Prostate gland (tissue), 2 donors: ENCODE data around the gene COPG1. TPM values are rescaled to one million over a fixed set of nuclear protein-coding genes. Genes with fewer than 3 reads are reported as not detected.
"Not testable (repeated sequence)": the region's sequence is repeated elsewhere in the genome, so short reads cannot be mapped to it uniquely, and the experiment has no call there.

Experiments used
- DNase-seq: peaks from one replicate; pipeline ENCODE4 v3.0.0-alpha.2; 2019; ENCODE audit warnings: low spot score
- H3K27ac ChIP-seq, 2 donors: fragments of 200-600 bp; sonication (generic); 2 replicates each; pipeline ENCODE4 v1.5.1; 2017 to 2019
- H3K27me3 ChIP-seq: fragments of 200-600 bp; sonication (generic); replicated peaks from 2 replicates; pipeline ENCODE4 v1.5.1; 2019; ENCODE audit not compliant: insufficient read depth
- H3K36me3 ChIP-seq, 2 donors: fragments of 200-600 bp; sonication (generic); 1 replicate in 1 of 2; 2 replicates in 1 of 2; pipeline versions ENCODE4 v1.5.1 to v1.8.1; 2017 to 2019
- H3K4me1 ChIP-seq: fragments of 200-600 bp; sonication (generic); replicated peaks from 2 replicates; pipeline ENCODE4 v1.5.1; 2019
- H3K4me3 ChIP-seq, 2 donors: fragments of 200-600 bp; sonication (generic); 2 replicates each; pipeline ENCODE4 v1.5.1; 2017 to 2019
- H3K9me3 ChIP-seq: fragments of 200-600 bp; sonication (generic); 2 replicates; pipeline ENCODE4 v1.5.1; 2017
- POLR2A ChIP-seq: fragments of 450-650 bp; IDR thresholded peaks from one replicate; pipeline ENCODE4 v1.6.1; 2016; ENCODE audit warnings: antibody characterized with exemption, mild to moderate bottlenecking
- POLR2AphosphoS5 ChIP-seq: sonication (generic); formaldehyde crosslinking; IDR thresholded peaks from one replicate; pipeline ENCODE4 v1.6.1; 2017; ENCODE audit warnings: antibody characterized with exemption
- WGBS: methylation state at CpG from one replicate; pipeline ENCODE4 v1.1.5; 2018; 5-methylcytosine and 5-hydroxymethylcytosine counted together
- intact Hi-C: fragments of 100-400 bp; cut with DNase I; formaldehyde crosslinking; loops from one replicate; pipeline ENCODE4 v1.14.2; 2022
- total RNA-seq, 2 donors: library from RNA; depleted of rRNA; stranded (reverse); fragments of >200 nt; gene quantifications; one replicate each; pipeline ENCODE4 v1.1.0, GENCODE V29; 2016
- TF ChIP-seq, protein P1 (sequence below), 4 experiments: fragments of 200-600 bp in 2 of 4; fragments of 450-650 bp in 2 of 4; sonication (generic) in 2 of 4; IDR thresholded peaks; 1 replicate in 3 of 4; 2 replicates in 1 of 4; pipeline ENCODE4 v1.5.1; 2016 to 2019; ENCODE audit warnings: antibody characterized with exemption in 4 of 4, mild to moderate bottlenecking in 2 of 4, moderate library complexity in 2 of 4

Gene COPG1
- total RNA-seq, 2 donors from 2014 or later, result 143 to 220 TPM

DNA sequence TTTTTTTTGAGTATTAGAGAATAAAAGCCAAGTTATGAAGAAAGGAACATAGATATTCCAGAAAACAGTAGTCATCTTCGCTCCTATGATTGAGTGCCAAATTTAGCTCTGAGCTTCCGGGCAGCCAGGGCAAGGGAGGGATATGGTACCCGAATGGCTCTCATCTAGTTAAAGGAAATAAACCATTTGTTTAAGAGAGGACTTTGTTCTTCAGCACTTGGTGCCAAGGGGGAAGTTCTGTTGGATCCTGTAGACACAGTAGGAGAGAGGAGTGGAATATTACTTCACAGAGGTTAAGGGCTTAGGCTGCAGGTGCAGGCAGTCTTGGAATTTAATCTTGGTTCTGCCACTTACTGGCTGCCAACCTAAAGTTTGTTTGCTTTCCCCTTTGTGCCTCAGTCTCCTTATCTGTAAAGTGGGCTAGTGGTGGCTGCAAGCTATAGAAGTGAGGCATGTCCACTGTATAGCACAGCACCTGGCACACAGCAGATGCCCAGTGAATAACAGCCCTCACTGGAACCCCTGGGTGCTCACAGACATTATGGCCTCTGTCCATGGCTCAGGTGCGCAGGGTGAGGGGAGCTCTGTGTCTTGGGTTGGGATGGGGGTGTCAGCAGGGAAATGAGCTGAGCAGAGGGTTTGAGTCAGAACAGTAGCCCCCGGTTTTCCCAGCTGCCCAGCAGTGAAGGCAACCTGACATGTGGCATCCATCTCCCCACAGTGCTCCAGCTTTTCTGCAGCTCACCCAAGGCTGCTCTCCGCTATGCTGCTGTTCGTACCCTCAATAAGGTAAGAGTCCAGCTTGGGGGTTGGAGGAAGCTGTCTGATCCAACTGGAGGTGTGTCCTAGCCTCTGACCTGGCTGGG, 10.4 kb downstream of the COPG1 start:
- 89% methylated on average over 7 of the region's 7 CpGs for whole genome bisulfite sequencing
- no peak for DNase-seq
- TF ChIP-seq, protein P1, sequence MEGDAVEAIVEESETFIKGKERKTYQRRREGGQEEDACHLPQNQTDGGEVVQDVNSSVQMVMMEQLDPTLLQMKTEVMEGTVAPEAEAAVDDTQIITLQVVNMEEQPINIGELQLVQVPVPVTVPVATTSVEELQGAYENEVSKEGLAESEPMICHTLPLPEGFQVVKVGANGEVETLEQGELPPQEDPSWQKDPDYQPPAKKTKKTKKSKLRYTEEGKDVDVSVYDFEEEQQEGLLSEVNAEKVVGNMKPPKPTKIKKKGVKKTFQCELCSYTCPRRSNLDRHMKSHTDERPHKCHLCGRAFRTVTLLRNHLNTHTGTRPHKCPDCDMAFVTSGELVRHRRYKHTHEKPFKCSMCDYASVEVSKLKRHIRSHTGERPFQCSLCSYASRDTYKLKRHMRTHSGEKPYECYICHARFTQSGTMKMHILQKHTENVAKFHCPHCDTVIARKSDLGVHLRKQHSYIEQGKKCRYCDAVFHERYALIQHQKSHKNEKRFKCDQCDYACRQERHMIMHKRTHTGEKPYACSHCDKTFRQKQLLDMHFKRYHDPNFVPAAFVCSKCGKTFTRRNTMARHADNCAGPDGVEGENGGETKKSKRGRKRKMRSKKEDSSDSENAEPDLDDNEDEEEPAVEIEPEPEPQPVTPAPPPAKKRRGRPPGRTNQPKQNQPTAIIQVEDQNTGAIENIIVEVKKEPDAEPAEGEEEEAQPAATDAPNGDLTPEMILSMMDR (IDR thresholded peaks at IDR 0.05), result no peak
- TF ChIP-seq POLR2AphosphoS5, result no peak
- no peak for TF ChIP-seq POLR2A
- Histone ChIP-seq H3K27me3 (no peaks in the 10 kb centered on the region), H3K4me3 (no peak overlapping the region), H3K9me3 (no peaks in the 10 kb centered on the region), H3K4me1 (no peaks in the 10 kb centered on the region), H3K36me3 (peaks cover 49 to 66% of the 10 kb centered on the region in 2 donors), H3K27ac (no peak overlapping the region)
- intact Hi-C loops, result no loop called here

- Histone ChIP-seq H3K4me3 (no peak overlapping the region), H3K27ac (no peak overlapping the region), H3K27me3 (no peaks in the 10 kb centered on the region), H3K36me3 (peaks cover 46 to 69% of the 10 kb centered on the region in 2 donors), H3K4me1 (no peaks in the 10 kb centered on the region), H3K9me3 (no peaks in the 10 kb centered on the region)
- intact Hi-C loops, result no loop called here
- 98% methylated on average over 11 of the region's 11 CpGs for WGBS
- no peak for DNase-seq
- TF ChIP-seq, protein P1 (IDR thresholded peaks at IDR 0.05), result no peak
- TF ChIP-seq POLR2AphosphoS5 (no peak), POLR2A (no peak)
Measured at GRCh38 chr3:129260606-129261005, 11.2 kb downstream of the COPG1 start.

DNA sequence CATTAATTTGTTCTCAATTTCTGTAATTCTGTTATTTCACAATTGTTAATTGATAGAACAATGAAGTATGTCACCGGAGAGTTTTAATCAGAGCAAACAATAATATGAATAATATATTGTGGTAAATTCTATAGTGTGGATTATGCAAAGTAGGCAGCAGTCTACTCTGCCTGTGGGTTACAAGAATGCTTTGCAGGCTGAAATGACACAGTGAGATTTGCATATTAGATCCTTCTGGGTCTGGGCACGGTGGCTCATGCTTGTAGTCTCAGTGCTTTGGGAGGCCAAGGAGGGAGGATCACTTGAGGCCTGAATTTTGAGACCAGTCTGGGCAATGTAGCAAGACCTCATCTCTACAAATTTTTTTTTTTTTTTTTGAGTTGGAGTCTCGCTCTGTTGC, 12.5 kb downstream of the COPG1 start:
- no peak for DNase-seq
- Histone ChIP-seq H3K27me3 (no peaks in the 10 kb centered on the region), H3K27ac (no peak overlapping the region), H3K36me3 (peaks cover 42 to 60% of the 10 kb centered on the region in 2 donors), H3K4me3 (no peak overlapping the region), H3K4me1 (no peaks in the 10 kb centered on the region), H3K9me3 (no peaks in the 10 kb centered on the region)
- WGBS, result 98% methylated on average over 3 of the region's 3 CpGs
- intact Hi-C loops, result no loop called here
- TF ChIP-seq POLR2AphosphoS5 (no peak), POLR2A (no peak)
- TF ChIP-seq, protein P1 (IDR thresholded peaks at IDR 0.05), result no peak

- H3K4me3 ChIP-seq, result no peak overlapping the region
- no peaks in the 10 kb centered on the region for H3K9me3 ChIP-seq
- WGBS, result 89% methylated on average over 6 of the region's 6 CpGs
- H3K4me1 ChIP-seq, result no peaks in the 10 kb centered on the region
- TF ChIP-seq, protein P1 (IDR thresholded peaks at IDR 0.05), result no peak
- TF ChIP-seq POLR2AphosphoS5 (no peak), POLR2A (no peak)
- peaks cover 43 to 60% of the 10 kb centered on the region in 2 donors for H3K36me3 ChIP-seq
- no peaks in the 10 kb centered on the region for H3K27me3 ChIP-seq
- H3K27ac ChIP-seq, result no peak overlapping the region
- intact Hi-C loops, result no loop called here
- no peak for DNase-seq
Measured at GRCh38 chr3:129263161-129263910, 13.9 kb downstream of the COPG1 start.

- intact Hi-C loops, H3K9me3 ChIP-seq, DNase-seq, H3K27ac ChIP-seq, H3K27me3 ChIP-seq, H3K4me1 ChIP-seq, H3K4me3 ChIP-seq: not testable (repeated sequence)
- peaks cover 52 to 68% of the 10 kb centered on the region in 2 donors for H3K36me3 ChIP-seq
- 96% methylated on average over 6 of the region's 6 CpGs for WGBS
Measured at GRCh38 chr3:129264994-129265393, 15.6 kb downstream of the COPG1 start.
